Measurements from ENCODE around the gene LGR6.

Gene LGR6

DNA sequence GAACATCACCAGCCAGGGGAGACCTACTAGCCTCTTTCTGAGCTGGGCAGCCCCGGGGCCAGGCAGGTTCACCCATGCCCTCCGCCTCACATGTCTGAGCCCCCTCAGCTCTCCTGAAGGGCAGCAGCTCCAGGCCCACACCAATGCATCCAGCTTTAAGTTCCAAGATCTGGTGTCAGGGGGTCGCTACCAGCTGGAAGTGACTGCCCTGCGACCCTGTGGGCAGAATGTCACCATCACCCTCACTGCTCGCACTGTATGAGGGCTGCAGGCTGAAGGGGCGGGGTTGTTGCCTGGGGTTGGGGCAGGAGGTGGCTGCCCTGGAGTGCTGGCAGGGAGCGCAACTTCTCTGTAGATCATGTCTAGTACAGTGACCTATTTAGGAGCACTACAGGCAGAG is 24.7 kb upstream of the LGR6 start:
- TF ChIP-seq, protein P1, sequence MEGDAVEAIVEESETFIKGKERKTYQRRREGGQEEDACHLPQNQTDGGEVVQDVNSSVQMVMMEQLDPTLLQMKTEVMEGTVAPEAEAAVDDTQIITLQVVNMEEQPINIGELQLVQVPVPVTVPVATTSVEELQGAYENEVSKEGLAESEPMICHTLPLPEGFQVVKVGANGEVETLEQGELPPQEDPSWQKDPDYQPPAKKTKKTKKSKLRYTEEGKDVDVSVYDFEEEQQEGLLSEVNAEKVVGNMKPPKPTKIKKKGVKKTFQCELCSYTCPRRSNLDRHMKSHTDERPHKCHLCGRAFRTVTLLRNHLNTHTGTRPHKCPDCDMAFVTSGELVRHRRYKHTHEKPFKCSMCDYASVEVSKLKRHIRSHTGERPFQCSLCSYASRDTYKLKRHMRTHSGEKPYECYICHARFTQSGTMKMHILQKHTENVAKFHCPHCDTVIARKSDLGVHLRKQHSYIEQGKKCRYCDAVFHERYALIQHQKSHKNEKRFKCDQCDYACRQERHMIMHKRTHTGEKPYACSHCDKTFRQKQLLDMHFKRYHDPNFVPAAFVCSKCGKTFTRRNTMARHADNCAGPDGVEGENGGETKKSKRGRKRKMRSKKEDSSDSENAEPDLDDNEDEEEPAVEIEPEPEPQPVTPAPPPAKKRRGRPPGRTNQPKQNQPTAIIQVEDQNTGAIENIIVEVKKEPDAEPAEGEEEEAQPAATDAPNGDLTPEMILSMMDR (IDR thresholded peaks at IDR 0.05; ENCODE audit: low read length, missing control alignments): no peak
- H3K4me3 ChIP-seq (replicated peaks; ENCODE audit: low read depth, low read length): no peak overlapping the region
- DNase-seq (ENCODE audit: low read depth): no peak

DNA sequence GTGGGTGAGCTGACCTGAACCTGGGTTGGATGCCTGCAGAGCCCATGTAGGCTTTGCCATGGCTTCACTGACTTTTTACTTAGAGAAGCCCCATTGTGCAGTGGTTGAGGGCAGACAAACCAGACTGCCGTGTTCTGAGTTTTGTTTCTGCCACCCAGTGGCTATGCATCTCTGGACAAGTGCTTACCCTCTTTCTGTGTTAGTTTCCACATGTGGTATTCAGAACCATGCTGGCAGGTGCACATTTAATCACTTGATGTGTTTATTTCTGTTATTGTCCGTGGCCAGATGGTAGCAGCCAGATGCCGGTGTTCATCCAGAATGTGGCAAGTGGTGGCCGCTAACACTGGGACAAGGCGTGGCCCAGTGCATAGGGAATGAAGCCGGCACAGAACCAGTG is 22.9 kb upstream of the LGR6 start:
- TF ChIP-seq, protein P1 (IDR thresholded peaks at IDR 0.05; ENCODE audit: low read length, missing control alignments): no peak
- no peak for DNase-seq (ENCODE audit: low read depth)
- no peak overlapping the region for H3K4me3 ChIP-seq (replicated peaks; ENCODE audit: low read depth, low read length)

DNA sequence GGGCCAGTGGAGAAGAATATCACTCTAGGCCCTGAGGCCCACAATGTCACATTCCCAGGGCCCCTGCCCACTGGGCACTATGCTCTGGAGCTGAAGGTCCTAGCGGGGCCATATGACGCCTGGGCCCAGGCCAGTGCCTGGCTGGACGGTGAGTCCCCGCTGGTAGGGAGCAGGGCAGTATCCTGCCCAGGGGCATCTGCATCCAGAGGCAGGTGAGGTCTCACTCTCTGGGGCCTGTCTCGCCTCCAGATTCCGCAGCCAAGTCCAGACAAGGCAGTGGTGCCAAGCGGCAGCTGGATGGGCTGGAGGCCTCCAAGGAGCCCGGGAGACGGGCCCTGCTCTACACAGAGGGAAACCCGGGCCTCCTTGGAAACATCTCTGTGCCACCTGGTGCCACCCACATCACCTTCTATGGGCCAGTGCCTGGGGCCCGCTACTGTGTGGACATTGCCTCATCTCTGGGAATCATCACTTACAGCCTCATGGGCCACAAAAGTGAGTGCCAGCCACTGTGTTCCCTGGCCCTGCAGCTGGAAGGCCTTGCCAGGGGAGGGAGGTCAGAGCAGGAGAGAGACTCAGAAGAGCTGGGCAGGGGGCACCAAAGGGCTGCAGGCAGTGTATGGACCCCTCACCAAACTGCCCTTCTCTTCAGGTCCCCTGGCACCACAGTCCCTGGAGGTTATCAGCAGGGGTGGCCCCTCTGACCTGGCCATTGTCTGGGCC is 22.1 kb upstream of the LGR6 start:
- TF ChIP-seq, protein P1 (IDR thresholded peaks at IDR 0.05; ENCODE audit: low read length, missing control alignments): no peak
- H3K4me3 ChIP-seq (replicated peaks; ENCODE audit: low read depth, low read length): no peak overlapping the region
- no peak for DNase-seq (ENCODE audit: low read depth)

DNA sequence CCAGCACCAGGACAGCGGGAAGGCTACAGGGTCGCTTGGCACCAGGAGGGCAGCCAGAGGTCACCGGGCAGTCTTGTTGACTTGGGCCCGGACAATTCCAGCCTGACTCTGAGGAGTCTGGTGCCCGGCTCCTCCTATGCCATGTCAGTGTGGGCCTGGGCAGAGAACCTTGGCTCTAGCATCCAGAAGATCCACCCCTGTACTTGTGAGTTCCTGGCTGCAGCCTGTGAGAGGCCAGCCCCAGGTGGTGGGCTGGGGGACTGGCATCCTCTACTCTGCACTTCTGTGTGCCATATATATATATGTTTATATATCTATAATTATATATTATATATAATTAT is 21.6 kb upstream of the LGR6 start:
- TF ChIP-seq, protein P1 (IDR thresholded peaks at IDR 0.05; ENCODE audit: low read length, missing control alignments): no peak
- no peak overlapping the region for H3K4me3 ChIP-seq (replicated peaks; ENCODE audit: low read depth, low read length)
- no peak for DNase-seq (ENCODE audit: low read depth)

DNA sequence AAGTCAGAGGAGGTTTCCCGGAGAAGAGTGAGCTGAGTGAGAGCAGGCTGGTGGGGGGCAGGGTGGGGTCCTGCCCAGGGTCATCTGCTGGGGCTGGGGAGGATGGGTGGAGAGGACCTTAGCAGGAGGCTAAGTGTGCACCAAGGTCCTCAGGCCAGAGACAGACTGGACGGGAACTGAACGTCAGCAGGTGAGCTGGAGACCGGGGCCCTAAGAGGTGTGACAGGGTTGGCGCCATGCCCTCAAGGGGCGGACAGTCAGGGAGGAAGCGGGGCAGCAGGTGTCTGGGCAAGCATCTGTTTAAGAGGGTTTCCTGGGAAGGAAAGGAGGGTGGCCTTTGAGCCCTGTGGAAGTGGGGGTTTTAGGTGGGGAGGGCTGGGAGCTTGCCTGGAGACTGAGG is 19.6 kb upstream of the LGR6 start:
- DNase-seq (ENCODE audit: low read depth): no peak
- no peak overlapping the region for H3K4me3 ChIP-seq (replicated peaks; ENCODE audit: low read depth, low read length)
- TF ChIP-seq, protein P1 (IDR thresholded peaks at IDR 0.05; ENCODE audit: low read length, missing control alignments): no peak

DNA sequence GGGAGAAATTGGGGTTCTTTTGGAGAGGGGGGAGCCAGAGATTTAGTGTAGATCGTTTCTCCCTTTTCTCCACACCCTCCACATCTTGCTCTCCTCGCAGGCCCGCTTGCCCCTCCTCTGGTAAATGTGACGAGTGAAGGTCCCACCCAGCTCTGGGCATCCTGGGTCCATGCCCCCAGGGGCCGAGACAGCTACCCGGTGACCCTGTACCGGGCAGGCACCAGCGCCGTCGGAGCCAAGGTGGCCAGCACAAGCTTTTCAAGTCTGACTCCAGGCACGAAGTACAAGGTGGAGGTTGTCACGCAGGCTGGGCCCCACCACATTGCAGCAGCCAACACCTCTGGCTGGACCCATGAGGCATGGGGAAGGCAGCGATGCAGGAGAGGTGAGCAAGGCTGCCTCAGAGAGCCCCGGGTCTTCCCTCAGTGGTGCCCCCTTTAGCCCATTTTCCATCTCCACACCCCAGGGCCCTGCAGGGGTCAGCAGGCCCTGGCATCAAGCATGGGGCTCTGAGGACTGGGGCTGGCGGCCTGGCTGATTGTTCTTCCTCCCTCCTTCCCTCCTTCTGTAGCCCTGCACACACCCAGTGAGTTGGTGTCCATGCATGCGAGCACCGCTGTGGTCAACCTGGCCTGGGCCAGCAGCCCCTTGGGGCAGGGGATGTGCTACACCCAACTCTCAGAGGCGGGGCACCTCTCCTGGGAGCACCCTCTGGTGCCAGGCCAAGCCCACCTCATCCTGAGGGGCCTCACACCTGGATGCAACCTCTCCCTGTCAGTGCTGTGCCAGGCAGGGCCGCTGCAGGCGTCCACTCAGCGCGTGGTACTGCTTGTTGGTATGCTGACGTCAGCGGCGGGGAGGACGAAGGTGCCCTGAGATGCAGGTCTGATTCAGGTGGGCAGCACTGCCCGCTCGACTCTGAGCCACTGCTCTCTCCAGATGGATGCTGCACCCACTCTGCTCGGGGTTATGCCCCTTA is 16.4 kb upstream of the LGR6 start:
- TF ChIP-seq, protein P1 (IDR thresholded peaks at IDR 0.05; ENCODE audit: low read length, missing control alignments): no peak
- DNase-seq (ENCODE audit: low read depth): no peak
- H3K4me3 ChIP-seq (replicated peaks; ENCODE audit: low read depth, low read length): no peak overlapping the region
